Activated naive CD8-positive, alpha-beta T cell treated with anti-CD3 and anti-CD28 coated beads, Interleukin-2, amount 50 U/mL, for 24 hours (primary cell): ENCODE data around the gene SLC6A6.
"Not testable (repeated sequence)": the region's sequence is repeated elsewhere in the genome, so short reads cannot be mapped to it uniquely, and the experiment has no call there.

Experiments used
- ATAC-seq: fragments of 150-1000 bp; cut with Tn5 transposase; one replicate; pipeline ENCODE4 v1.10.0; 2021
- DNase-seq: peaks from one replicate; pipeline ENCODE4 v3.0.0; 2021
- H3K27ac Mint-ChIP-seq: one replicate; pipeline ENCODE4 v1.8.0; 2021; ENCODE audit warnings: mild to moderate bottlenecking, mixed read lengths
- H3K27me3 Mint-ChIP-seq: one replicate; pipeline ENCODE4 v1.8.0; 2021; ENCODE audit warnings: mixed read lengths
- H3K36me3 Mint-ChIP-seq: one replicate; pipeline ENCODE4 v1.8.0; 2021; ENCODE audit warnings: low read depth, mixed read lengths
- H3K4me1 Mint-ChIP-seq: one replicate; pipeline ENCODE4 v1.8.0; 2021; ENCODE audit warnings: mixed read lengths
- H3K4me3 Mint-ChIP-seq: one replicate; pipeline ENCODE4 v1.8.0; 2021; ENCODE audit warnings: mild to moderate bottlenecking, moderate library complexity, mixed read lengths
- H3K9me3 Mint-ChIP-seq: one replicate; pipeline ENCODE4 v1.8.0; 2021; ENCODE audit warnings: mixed read lengths

Gene SLC6A6

GRCh38 chr3:14512281-14512941 lies 110.0 kb downstream of the SLC6A6 start:
- ATAC-seq (no peak), DNase-seq (no peak)
- peaks cover 2% of the 10 kb centered on the region for H3K27me3 Mint-ChIP-seq
- peaks cover 3% of the 10 kb centered on the region for H3K4me1 Mint-ChIP-seq
- H3K36me3 Mint-ChIP-seq, result no peaks in the 10 kb centered on the region
- H3K9me3 Mint-ChIP-seq, result no peaks in the 10 kb centered on the region
- H3K27ac Mint-ChIP-seq, result no peak overlapping the region
- no peak overlapping the region for H3K4me3 Mint-ChIP-seq

GRCh38 chr3:14512942-14513327 lies 110.5 kb downstream of the SLC6A6 start:
- DNase-seq (no peak), ATAC-seq (no peak)

GRCh38 chr3:14513566-14514322 lies 111.3 kb downstream of the SLC6A6 start:
- H3K9me3 Mint-ChIP-seq, result no peaks in the 10 kb centered on the region
- no peaks in the 10 kb centered on the region for H3K36me3 Mint-ChIP-seq
- peaks cover 2% of the 10 kb centered on the region for H3K27me3 Mint-ChIP-seq
- H3K4me3 Mint-ChIP-seq, result no peak overlapping the region
- ATAC-seq (no peak), DNase-seq (no peak)
- no peak overlapping the region for H3K27ac Mint-ChIP-seq
- no peaks in the 10 kb centered on the region for H3K4me1 Mint-ChIP-seq

More at GRCh38 chr3:14512942-14513327, 110.5 kb downstream of the SLC6A6 start:
- no peak overlapping the region for H3K27ac Mint-ChIP-seq
- H3K4me3 Mint-ChIP-seq, result no peak overlapping the region
- H3K9me3 Mint-ChIP-seq, result no peaks in the 10 kb centered on the region
- H3K4me1 Mint-ChIP-seq, result peaks cover 3% of the 10 kb centered on the region
- peaks cover 2% of the 10 kb centered on the region for H3K27me3 Mint-ChIP-seq
- H3K36me3 Mint-ChIP-seq, result no peaks in the 10 kb centered on the region

GRCh38 chr3:14514323-14514720 lies 111.9 kb downstream of the SLC6A6 start:
- Mint-ChIP-seq H3K4me3 (no peak overlapping the region), H3K36me3 (no peaks in the 10 kb centered on the region), H3K4me1 (no peaks in the 10 kb centered on the region), H3K27ac (no peak overlapping the region), H3K9me3 (no peaks in the 10 kb centered on the region), H3K27me3 (no peaks in the 10 kb centered on the region)
- DNase-seq (no peak), ATAC-seq (no peak)

- H3K36me3 Mint-ChIP-seq, H3K27me3 Mint-ChIP-seq, H3K4me1 Mint-ChIP-seq, H3K9me3 Mint-ChIP-seq, DNase-seq, H3K27ac Mint-ChIP-seq, H3K4me3 Mint-ChIP-seq, ATAC-seq: not testable (repeated sequence)
Observed at GRCh38 chr3:14515526-14515925, 113.1 kb downstream of the SLC6A6 start.

- no peaks in the 10 kb centered on the region for H3K36me3 Mint-ChIP-seq
- ATAC-seq (no peak), DNase-seq (no peak)
- no peaks in the 10 kb centered on the region for H3K4me1 Mint-ChIP-seq
- H3K9me3 Mint-ChIP-seq, result no peaks in the 10 kb centered on the region
- H3K4me3 Mint-ChIP-seq, result no peak overlapping the region
- H3K27ac Mint-ChIP-seq, result no peak overlapping the region
- H3K27me3 Mint-ChIP-seq, result peaks cover 2% of the 10 kb centered on the region
Observed at GRCh38 chr3:14516738-14517345, 114.4 kb downstream of the SLC6A6 start.

- H3K27ac Mint-ChIP-seq, result no peak overlapping the region
- no peaks in the 10 kb centered on the region for H3K4me1 Mint-ChIP-seq
- H3K36me3 Mint-ChIP-seq, result no peaks in the 10 kb centered on the region
- peaks cover 2% of the 10 kb centered on the region for H3K27me3 Mint-ChIP-seq
- H3K9me3 Mint-ChIP-seq, result no peaks in the 10 kb centered on the region
- H3K4me3 Mint-ChIP-seq, result no peak overlapping the region
- DNase-seq, result no peak
- no peak for ATAC-seq
Observed at GRCh38 chr3:14517601-14518431, 115.4 kb downstream of the SLC6A6 start.

- Mint-ChIP-seq H3K4me3 (no peak overlapping the region), H3K27ac (no peak overlapping the region), H3K9me3 (no peaks in the 10 kb centered on the region), H3K36me3 (no peaks in the 10 kb centered on the region), H3K27me3 (peaks cover 2% of the 10 kb centered on the region), H3K4me1 (no peaks in the 10 kb centered on the region)
- ATAC-seq (no peak), DNase-seq (no peak)
Observed at GRCh38 chr3:14518432-14518802, 116.0 kb downstream of the SLC6A6 start.

GRCh38 chr3:14518893-14519292 lies 116.5 kb downstream of the SLC6A6 start:
- H3K27ac Mint-ChIP-seq, result no peak overlapping the region
- H3K9me3 Mint-ChIP-seq, result no peaks in the 10 kb centered on the region
- no peaks in the 10 kb centered on the region for H3K36me3 Mint-ChIP-seq
- no peak overlapping the region for H3K4me3 Mint-ChIP-seq
- no peaks in the 10 kb centered on the region for H3K4me1 Mint-ChIP-seq
- ATAC-seq (no peak), DNase-seq (no peak)
- peaks cover 2% of the 10 kb centered on the region for H3K27me3 Mint-ChIP-seq

- ATAC-seq, result no peak
- Mint-ChIP-seq H3K27ac (no peak overlapping the region), H3K4me1 (no peaks in the 10 kb centered on the region), H3K4me3 (no peak overlapping the region), H3K27me3 (peaks cover 2% of the 10 kb centered on the region), H3K36me3 (no peaks in the 10 kb centered on the region), H3K9me3 (no peaks in the 10 kb centered on the region)
- no peak for DNase-seq
Observed at GRCh38 chr3:14519406-14519805, 117.0 kb downstream of the SLC6A6 start.

GRCh38 chr3:14520149-14520548 lies 117.7 kb downstream of the SLC6A6 start:
- ATAC-seq (no peak), DNase-seq (no peak)
- H3K27ac Mint-ChIP-seq, result no peak overlapping the region
- H3K27me3 Mint-ChIP-seq, result peaks cover 2% of the 10 kb centered on the region
- H3K9me3 Mint-ChIP-seq, result no peaks in the 10 kb centered on the region
- no peaks in the 10 kb centered on the region for H3K36me3 Mint-ChIP-seq
- no peaks in the 10 kb centered on the region for H3K4me1 Mint-ChIP-seq
- H3K4me3 Mint-ChIP-seq, result no peak overlapping the region

GRCh38 chr3:14520967-14521366 lies 118.6 kb downstream of the SLC6A6 start:
- DNase-seq (no peak), ATAC-seq (no peak)
- Mint-ChIP-seq H3K4me1 (no peaks in the 10 kb centered on the region), H3K27ac (no peak overlapping the region), H3K9me3 (no peaks in the 10 kb centered on the region), H3K4me3 (no peak overlapping the region), H3K27me3 (peaks cover 2% of the 10 kb centered on the region), H3K36me3 (no peaks in the 10 kb centered on the region)

- Mint-ChIP-seq H3K4me3 (no peak overlapping the region), H3K4me1 (peaks cover 2% of the 10 kb centered on the region), H3K27me3 (peaks cover 2% of the 10 kb centered on the region), H3K27ac (no peak overlapping the region), H3K9me3 (no peaks in the 10 kb centered on the region), H3K36me3 (no peaks in the 10 kb centered on the region)
- no peak for DNase-seq
- ATAC-seq, result no peak
Observed at GRCh38 chr3:14521611-14522010, 119.2 kb downstream of the SLC6A6 start.

- no peak for DNase-seq
- no peak overlapping the region for H3K4me3 Mint-ChIP-seq
- no peaks in the 10 kb centered on the region for H3K9me3 Mint-ChIP-seq
- H3K27ac Mint-ChIP-seq, result no peak overlapping the region
- peaks cover 2% of the 10 kb centered on the region for H3K4me1 Mint-ChIP-seq
- no peak for ATAC-seq
- no peaks in the 10 kb centered on the region for H3K36me3 Mint-ChIP-seq
- H3K27me3 Mint-ChIP-seq, result peaks cover 5% of the 10 kb centered on the region
Observed at GRCh38 chr3:14522129-14522691, 119.8 kb downstream of the SLC6A6 start.
